GM12875 (cell line): ENCODE measurements around the gene SPRED2.

ENCODE experiments used
- H3K4me3 ChIP-seq: one replicate; pipeline ENCODE4 v1.5.1; 2011; ENCODE audit warnings: low read depth, low read length, control low read depth
- CTCF ChIP-seq: IDR thresholded peaks from 2 replicates; pipeline ENCODE4 v1.5.1; 2011; ENCODE audit warnings: low read depth, mild to moderate bottlenecking, control low read depth, inconsistent platforms, low read length, moderate library complexity, borderline replicate concordance; ENCODE audit not compliant: insufficient read depth

Gene SPRED2

GRCh38 chr2:65354773-65355172 is 77.6 kb downstream of the SPRED2 start:
- H3K4me3 ChIP-seq = no peak overlapping the region
- TF ChIP-seq CTCF = no peak

DNA sequence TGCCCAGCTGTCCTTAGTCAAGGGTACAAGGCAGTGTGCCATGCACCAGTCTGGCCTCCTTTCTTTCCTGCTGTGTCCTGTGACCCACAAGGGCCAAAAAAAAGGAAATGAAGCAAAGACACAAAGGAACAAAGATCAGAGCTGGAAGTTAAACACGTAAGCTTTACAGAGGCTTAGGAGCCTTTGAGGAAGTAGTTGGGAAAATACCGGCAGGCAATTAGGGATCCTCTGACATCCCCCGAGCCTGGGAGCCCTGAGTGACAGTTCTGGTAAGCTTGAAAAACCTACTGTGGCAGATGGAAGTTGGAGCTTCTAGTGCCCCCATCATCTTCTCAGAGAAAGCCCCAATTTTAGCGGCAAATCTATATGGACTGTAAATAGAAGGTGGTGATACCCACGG is 78.5 kb downstream of the SPRED2 start:
- TF ChIP-seq CTCF = no peak
- no peak overlapping the region for H3K4me3 ChIP-seq

- no peak overlapping the region for H3K4me3 ChIP-seq
- TF ChIP-seq CTCF = no peak
These were observed 79.4 kb downstream of the SPRED2 start for GRCh38 chr2:65353046-65353445.

DNA sequence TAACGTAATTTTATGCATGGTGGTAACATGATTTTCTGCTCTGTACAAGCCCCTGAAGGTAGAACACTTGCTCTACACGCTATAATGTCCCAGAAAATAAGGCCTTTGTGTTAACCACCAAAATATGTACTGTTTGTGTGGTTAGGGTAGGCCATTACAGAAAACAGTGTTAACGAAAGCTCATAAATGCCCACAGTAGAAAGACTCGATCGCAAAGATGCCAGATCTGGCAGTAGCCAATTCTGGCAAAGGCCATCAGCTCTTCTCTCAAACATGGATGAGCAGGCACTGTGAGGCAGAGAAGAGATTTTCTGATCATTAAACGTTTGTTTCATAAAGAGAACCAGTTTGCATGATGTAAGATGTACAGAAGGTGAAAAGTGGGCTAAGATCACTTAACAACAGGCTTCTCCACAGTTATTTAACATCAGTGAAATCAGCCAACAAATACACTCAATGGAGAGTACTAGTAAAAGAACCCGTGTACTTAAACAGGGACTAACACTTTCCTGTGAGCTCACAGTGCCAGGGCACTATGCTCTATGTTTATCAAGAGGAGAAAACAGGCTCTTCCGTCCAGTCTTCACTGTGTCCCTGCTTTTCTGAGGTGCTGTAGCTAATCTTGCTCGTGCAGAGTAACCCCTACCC is 80.3 kb downstream of the SPRED2 start:
- no peak for TF ChIP-seq CTCF
- no peak overlapping the region for H3K4me3 ChIP-seq

DNA sequence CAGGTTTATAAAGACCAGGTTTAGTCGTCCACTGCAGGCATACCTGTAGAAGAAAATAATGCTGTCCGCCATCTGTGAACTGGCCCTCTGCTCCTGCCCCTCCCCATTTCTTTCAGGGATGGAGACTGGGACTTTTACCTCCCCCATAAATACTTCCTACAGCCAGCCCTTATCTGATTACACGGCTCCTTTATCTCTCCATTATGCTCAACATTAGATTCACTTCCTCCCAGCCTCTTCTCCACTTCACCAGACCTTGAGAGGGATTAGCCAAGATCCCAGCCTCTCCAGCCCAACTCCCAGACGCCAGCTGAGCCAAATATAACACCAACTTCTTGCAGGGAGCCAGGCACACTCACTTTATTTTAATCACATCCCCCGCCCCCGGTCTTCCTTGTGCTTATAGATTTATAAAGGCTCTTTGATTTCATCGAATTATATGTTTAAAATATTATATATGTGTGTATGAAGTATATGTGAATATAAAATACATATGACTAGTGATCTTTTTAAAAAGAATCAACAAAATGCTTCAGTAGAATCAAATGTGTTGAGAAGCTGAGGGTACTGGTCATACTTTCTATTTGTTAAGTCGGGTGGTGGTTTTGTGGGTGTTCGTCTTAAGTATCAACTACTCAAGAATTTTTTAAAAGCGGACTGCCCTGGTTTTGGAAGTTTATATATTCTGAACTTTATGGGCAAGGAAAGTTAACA is 81.0 kb downstream of the SPRED2 start:
- H3K4me3 ChIP-seq = no peak overlapping the region
- no peak for TF ChIP-seq CTCF

DNA sequence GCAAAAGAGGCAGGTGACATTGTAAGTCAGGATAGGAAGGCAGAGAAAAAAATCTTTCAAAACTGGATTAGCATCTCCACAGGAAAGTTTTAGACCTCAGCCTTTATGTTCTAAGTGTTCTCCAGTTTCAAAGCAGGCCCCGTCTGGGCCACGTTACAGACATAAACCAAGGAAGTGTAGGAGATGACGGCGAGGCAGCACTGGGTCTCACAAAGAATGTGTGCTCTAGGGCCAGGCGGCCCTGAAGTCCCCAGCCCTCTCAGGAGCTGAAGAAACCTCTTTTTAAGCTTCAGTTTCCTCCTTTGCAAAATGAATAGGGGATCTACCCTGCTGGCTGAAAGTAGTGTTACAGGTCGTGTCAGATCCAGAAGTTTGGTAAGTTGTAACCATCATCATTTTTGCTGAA is 81.7 kb downstream of the SPRED2 start:
- H3K4me3 ChIP-seq = no peak overlapping the region
- TF ChIP-seq CTCF = peak; percentile 69

GRCh38 chr2:65349863-65350262 is 82.5 kb downstream of the SPRED2 start:
- H3K4me3 ChIP-seq = no peak overlapping the region
- TF ChIP-seq CTCF = no peak
